Activated naive CD8-positive, alpha-beta T cell treated with anti-CD3 and anti-CD28 coated beads, Interleukin-2, amount 10 ng/mL, durations not matched to agents 7 days and 5 days (primary cell): ENCODE data around the gene PBX2. TPM values are rescaled to one million over a fixed set of nuclear protein-coding genes. Genes with fewer than 3 reads are reported as not detected.

Source experiments
- ATAC-seq: fragments of 150-1000 bp; cut with Tn5 transposase; one replicate; pipeline ENCODE4 v1.10.0; 2021; ENCODE audit warnings: low read depth, moderate library complexity
- POLR2A ChIA-PET: fragments of 350-600 bp; sonication (Branson Sonifier 250); formaldehyde crosslinking; loops from one replicate; lab custom pipeline; 2021; ENCODE audit warnings: antibody characterized with exemption; lab: Charles Lee
- DNase-seq: peaks from one replicate; pipeline ENCODE4 v3.0.0; 2021
- H3K27ac Mint-ChIP-seq: one replicate; pipeline ENCODE4 v1.8.0; 2022; ENCODE audit warnings: mild to moderate bottlenecking, mixed read lengths
- H3K27me3 Mint-ChIP-seq: one replicate; pipeline ENCODE4 v1.8.0; 2022; ENCODE audit warnings: mild to moderate bottlenecking, moderate library complexity, mixed read lengths
- H3K36me3 Mint-ChIP-seq: one replicate; pipeline ENCODE4 v1.8.0; 2021; ENCODE audit warnings: mild to moderate bottlenecking, mixed read lengths
- H3K4me1 Mint-ChIP-seq: one replicate; pipeline ENCODE4 v1.8.0; 2021; ENCODE audit warnings: mixed read lengths
- H3K4me3 Mint-ChIP-seq: one replicate; pipeline ENCODE4 v1.8.0; 2022; ENCODE audit warnings: mild to moderate bottlenecking, moderate library complexity, mixed read lengths
- H3K9me3 Mint-ChIP-seq: one replicate; pipeline ENCODE4 v1.8.0; 2021; ENCODE audit warnings: mixed read lengths
- total RNA-seq, 2 experiments: library from RNA; stranded (reverse); gene quantifications; one replicate each; pipeline ENCODE4 v1.2.3, GENCODE V29; 2021

Gene PBX2
- total RNA-seq, 2 experiments from 2014 or later, result 107 to 112 TPM

DNA sequence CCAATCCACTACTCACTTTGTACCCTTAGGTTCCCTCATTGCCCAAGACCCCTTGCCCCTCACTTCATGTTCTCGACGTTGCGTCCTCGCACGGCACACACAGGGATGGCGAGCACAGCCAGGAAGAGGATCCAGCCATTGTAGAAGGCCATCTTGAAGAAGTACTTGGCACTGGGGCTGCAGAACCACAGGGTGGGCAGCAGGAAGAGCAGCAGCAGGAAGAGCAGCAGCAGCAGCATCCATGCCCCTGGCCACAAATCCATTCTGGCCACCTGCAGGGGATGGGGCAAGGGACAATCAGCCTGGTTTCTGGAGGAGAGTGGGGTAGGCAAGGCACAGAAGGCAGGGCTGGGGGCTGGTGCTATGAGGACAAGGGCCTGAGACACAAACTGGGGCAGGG is 18.8 kb downstream of the PBX2 start:
- no peak overlapping the region for H3K4me3 Mint-ChIP-seq
- POLR2A ChIA-PET, result interaction anchor here (1.4 kb wide), 1 partner anchor 24 kb away, joined by 4 read pairs; no protein-coding TSS in a partner anchor
- H3K27ac Mint-ChIP-seq, result no peak overlapping the region
- H3K9me3 Mint-ChIP-seq, result no peaks in the 10 kb centered on the region
- ATAC-seq (no peak), DNase-seq (no peak)
- peaks cover 17% of the 10 kb centered on the region for H3K36me3 Mint-ChIP-seq
- H3K27me3 Mint-ChIP-seq, result no peaks in the 10 kb centered on the region
- peaks cover 25% of the 10 kb centered on the region for H3K4me1 Mint-ChIP-seq

DNA sequence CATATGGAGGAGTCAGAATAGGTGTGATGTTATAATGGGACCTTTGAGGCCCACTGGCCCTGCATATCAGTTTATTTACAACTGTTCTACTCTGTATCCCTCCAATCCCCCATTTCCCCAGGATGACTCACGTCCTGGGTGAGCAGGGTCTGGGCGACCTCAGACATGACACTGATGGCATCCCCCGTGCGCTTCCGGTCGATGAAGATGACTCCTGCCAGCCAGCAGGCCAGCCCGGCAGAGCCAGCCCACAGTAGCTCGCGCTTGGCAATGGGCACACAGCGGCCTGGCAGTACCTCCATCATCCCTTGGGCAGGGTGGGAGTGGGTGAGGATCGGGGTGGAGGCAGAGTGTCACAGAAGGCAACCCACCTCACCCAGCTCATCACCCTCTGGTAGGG is 19.7 kb downstream of the PBX2 start:
- ATAC-seq, result no peak
- H3K27me3 Mint-ChIP-seq, result no peaks in the 10 kb centered on the region
- peaks cover 20% of the 10 kb centered on the region for H3K36me3 Mint-ChIP-seq
- DNase-seq, result no peak
- H3K4me3 Mint-ChIP-seq, result no peak overlapping the region
- POLR2A ChIA-PET, result interaction anchor here (1.4 to 1.8 kb wide), 2 partner anchors 20 to 25 kb away, joined by 4 read pairs; partner anchors contain the start of gene PBX2
- no peak overlapping the region for H3K27ac Mint-ChIP-seq
- H3K4me1 Mint-ChIP-seq, result peaks cover 21% of the 10 kb centered on the region
- no peaks in the 10 kb centered on the region for H3K9me3 Mint-ChIP-seq

DNA sequence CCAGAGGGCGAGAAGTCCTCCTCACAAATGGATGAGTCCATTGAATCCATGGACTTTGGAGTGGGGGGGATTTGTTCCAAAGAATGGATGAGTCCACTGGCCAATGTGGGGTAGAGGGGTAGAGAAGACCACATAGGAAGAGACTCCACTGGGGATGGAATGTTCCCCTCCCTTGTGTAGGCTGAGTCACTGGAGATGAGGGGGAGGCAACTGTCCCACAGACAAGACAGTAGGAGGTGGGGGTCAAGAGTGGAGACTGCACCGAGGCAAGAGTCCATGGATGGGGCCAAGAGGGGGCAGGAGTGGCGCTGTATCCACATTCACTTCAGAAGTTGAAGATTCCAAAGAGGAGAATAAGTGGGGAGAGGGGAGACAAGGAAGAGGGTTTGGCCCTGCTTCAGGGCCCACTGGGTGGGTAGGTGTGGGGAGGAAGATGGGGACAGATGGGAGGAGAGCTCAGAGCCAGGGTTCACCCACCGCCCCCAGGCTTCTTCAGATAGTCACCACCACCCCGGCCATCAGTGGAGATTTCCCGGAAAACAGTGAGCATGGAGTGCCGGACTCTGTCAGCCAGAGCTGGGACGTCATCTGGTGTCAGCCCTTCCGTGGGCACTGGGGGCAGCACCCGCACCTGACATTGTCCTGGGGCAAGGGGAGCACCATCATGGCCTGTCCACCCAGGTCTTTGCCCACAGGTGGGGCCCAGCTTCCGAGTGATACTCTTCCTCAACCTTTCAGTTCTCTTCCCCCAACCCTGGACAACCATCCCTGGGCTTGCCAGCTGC is 21.0 kb downstream of the PBX2 start:
- ATAC-seq (no peak), DNase-seq (no peak)
- POLR2A ChIA-PET, result interaction anchor here (0.8 to 1.8 kb wide), 2 partner anchors 21 to 23 kb away, joined by 3 to 4 read pairs; partner anchors contain the start of genes GPSM3 and PBX2
- Mint-ChIP-seq H3K27ac (no peak overlapping the region), H3K4me1 (peaks cover 15% of the 10 kb centered on the region), H3K4me3 (no peak overlapping the region), H3K9me3 (no peaks in the 10 kb centered on the region), H3K36me3 (peaks cover 19% of the 10 kb centered on the region), H3K27me3 (no peaks in the 10 kb centered on the region)

DNA sequence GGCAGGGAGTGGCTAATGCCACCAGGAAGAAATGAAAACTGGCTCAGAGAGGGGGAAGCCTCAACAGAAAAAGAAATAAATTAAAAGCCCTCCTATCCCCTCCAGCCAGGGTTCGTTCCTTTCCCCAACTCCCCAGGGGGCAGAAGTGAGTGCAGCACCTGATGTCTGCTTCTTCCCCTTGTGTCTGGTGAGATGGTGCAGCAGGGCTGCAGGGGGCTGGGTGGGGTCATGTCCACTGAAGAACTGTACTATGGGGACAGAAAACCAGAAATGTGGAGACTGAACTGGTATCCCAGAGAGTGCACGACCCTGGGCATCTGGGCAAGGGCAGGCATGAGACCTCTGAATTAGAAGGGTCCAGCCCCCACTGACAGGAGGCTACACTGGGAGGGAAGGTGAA is 21.7 kb downstream of the PBX2 start:
- H3K9me3 Mint-ChIP-seq, result no peaks in the 10 kb centered on the region
- ATAC-seq (no peak), DNase-seq (no peak)
- peaks cover 19% of the 10 kb centered on the region for H3K36me3 Mint-ChIP-seq
- peaks cover 8% of the 10 kb centered on the region for H3K4me1 Mint-ChIP-seq
- H3K27me3 Mint-ChIP-seq, result no peaks in the 10 kb centered on the region
- H3K27ac Mint-ChIP-seq, result no peak overlapping the region
- H3K4me3 Mint-ChIP-seq, result no peak overlapping the region
- POLR2A ChIA-PET, result no interaction called here

DNA sequence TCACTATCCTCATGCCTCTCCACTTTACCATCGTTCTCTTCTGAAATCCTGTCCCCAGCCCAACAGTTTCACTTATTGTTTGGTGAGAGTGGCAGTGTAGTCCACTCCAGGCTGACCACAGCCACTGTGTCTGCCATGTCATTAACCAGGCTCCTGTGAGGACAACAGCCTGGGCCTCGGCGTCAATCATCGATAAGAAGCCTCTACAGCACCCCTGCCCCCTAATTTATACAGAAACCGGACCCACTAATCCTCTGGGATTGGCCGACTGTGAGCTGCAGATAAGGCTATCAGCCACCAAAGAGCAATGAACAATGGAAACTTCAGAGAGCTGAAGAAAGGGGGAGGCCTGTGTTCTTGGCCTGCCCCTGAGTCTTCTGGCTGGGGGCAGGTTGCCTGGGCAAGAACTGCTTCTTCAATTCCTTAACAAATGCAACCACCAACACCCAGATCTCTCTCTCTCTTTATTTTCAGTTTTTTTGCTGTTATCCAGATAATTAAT is 22.2 kb downstream of the PBX2 start:
- peaks cover 3% of the 10 kb centered on the region for H3K4me1 Mint-ChIP-seq
- no peak for DNase-seq
- no peaks in the 10 kb centered on the region for H3K9me3 Mint-ChIP-seq
- peaks cover 19% of the 10 kb centered on the region for H3K36me3 Mint-ChIP-seq
- H3K27ac Mint-ChIP-seq, result no peak overlapping the region
- H3K27me3 Mint-ChIP-seq, result no peaks in the 10 kb centered on the region
- POLR2A ChIA-PET, result no interaction called here
- no peak for ATAC-seq
- no peak overlapping the region for H3K4me3 Mint-ChIP-seq

DNA sequence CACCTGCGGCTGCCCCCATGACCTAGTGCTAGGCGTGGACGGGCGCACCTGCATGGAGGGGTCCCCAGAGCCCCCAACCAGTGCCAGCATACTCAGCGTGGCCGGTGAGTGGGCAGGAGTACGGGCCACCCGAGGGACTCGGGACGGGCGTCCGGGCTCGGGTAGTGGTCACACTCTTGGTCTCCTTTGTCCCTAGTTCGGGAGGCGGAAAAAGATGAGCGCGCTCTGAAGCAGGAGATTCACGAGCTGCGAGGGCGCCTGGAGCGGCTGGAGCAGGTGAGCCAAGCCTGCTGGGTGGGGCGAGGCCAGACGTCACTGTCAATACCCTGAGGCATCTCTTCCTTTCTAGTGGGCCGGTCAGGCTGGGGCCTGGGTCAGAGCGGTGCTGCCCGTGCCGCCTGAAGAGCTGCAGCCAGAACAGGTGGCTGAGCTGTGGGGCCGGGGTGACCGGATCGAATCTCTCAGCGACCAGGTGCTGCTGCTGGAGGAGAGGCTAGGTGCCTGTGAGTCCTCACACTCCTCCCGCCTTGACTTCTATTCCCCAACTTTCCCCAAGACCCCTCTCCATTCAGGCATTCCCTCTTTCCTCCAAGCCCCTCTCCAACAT is 22.7 kb downstream of the PBX2 start:
- H3K4me1 Mint-ChIP-seq, result no peaks in the 10 kb centered on the region
- H3K36me3 Mint-ChIP-seq, result peaks cover 21% of the 10 kb centered on the region
- no peaks in the 10 kb centered on the region for H3K9me3 Mint-ChIP-seq
- no peak for ATAC-seq
- no peaks in the 10 kb centered on the region for H3K27me3 Mint-ChIP-seq
- H3K4me3 Mint-ChIP-seq, result no peak overlapping the region
- no peak overlapping the region for H3K27ac Mint-ChIP-seq
- POLR2A ChIA-PET, result no interaction called here
- no peak for DNase-seq

DNA sequence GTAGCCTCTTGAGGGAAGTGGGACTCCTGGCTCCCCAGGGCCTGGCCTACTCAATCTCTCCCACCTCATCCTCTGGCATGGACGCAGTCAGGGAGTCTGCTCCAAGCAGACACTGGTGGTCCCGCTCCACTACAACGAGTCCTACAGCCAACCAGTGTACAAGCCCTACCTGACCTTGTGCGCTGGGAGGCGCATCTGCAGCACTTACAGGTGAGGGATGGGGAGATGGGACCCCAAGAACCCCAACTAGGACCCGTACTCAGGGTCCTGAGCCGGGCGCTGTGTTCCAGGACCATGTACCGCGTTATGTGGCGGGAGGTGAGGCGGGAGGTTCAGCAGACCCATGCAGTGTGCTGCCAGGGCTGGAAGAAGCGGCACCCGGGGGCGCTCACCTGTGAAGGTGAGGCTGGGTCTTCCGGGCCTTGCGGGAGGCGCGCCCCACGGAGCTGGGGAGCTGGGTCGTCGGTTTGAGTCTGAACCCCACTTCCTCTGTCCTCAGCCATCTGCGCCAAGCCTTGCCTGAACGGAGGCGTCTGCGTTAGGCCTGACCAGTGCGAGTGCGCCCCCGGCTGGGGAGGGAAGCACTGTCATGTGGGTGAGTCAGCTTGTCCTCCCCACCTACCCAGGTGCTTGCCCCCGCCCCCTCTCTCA is 23.5 kb downstream of the PBX2 start:
- Mint-ChIP-seq H3K27ac (peak overlapping the region; percentile 16), H3K4me3 (no peak overlapping the region), H3K27me3 (no peaks in the 10 kb centered on the region), H3K36me3 (peaks cover 24% of the 10 kb centered on the region), H3K4me1 (no peaks in the 10 kb centered on the region), H3K9me3 (no peaks in the 10 kb centered on the region)
- DNase-seq, result no peak
- POLR2A ChIA-PET, result no interaction called here
- peak; percentile 11 for ATAC-seq

DNA sequence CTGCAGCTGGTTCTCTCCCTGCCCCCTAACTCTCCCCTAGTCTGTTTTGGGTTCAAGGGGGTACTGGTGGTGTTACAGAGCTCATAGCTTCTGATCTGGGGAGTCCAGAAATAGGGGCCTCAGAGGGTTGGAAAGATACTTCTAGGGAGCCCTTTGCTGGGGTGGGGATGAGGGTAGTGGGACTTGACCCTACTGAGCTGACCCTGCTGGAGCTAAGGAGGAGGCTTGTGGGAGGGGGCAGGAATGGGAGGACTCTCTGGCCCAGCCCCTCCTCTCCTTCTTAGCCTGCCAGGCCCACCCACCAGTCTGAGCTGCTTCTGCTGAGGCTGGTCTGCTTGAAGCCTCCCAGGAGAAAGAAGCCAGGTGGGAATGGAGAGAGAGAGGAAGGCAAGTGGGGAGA is 25.7 kb downstream of the PBX2 start, which contains the start of gene EGFL8:
Gene EGFL8, plus strand, starts transcription at position 301 of the 400 bp plus-strand sequence. CDS start 1,571 bp downstream, outside the sequence.
- peaks cover 17% of the 10 kb centered on the region for H3K36me3 Mint-ChIP-seq
- no peaks in the 10 kb centered on the region for H3K27me3 Mint-ChIP-seq
- H3K9me3 Mint-ChIP-seq, result no peaks in the 10 kb centered on the region
- DNase-seq (no peak), ATAC-seq (no peak)
- no peak within 1 kb of the TSS for H3K4me3 Mint-ChIP-seq
- no peaks in the 10 kb centered on the region for H3K4me1 Mint-ChIP-seq
- peak within 1 kb of the TSS; percentile 49 for H3K27ac Mint-ChIP-seq
- POLR2A ChIA-PET, result no interaction called here

DNA sequence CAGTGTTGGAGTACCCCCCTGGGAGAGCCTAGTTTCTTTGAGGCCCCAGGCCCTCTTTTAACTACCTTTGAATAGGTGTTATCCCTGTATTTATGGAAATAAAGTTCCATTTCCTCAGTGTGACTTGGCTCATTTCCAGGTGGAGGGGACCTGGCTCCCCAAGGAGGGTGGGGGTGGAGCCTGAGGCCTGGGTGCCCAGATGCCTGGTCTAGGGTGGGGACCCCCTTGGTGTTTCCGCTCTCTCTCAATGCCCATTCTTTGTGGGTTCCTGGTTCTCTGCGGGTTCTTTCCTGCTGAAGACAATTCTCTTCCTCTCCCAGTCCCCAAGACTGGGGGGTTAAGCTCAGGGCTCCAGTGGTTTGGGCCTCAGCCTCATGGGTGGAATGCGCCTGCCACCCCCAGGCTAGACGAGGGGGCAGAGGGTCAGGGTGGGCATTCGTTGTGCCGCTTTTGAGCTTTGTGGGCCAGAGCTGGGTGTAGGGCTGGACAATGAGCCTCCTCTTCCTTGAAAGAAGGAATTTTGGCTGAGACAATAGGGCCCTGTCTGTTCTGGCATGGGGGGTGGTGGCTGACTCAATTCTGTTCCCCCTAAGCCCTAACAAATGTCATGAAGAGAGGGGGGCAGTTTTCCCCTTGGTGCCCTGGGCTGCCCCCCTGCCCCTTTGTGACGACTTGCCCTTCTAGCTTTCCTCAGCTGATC is 26.3 kb downstream of the PBX2 start:
- Mint-ChIP-seq H3K9me3 (no peaks in the 10 kb centered on the region), H3K27me3 (no peaks in the 10 kb centered on the region), H3K36me3 (peaks cover 14% of the 10 kb centered on the region), H3K27ac (no peak overlapping the region), H3K4me1 (no peaks in the 10 kb centered on the region), H3K4me3 (no peak overlapping the region)
- POLR2A ChIA-PET, result interaction anchor here (0.6 kb wide), 1 partner anchor 40 kb away, joined by 3 read pairs; no protein-coding TSS in a partner anchor
- no peak for ATAC-seq
- DNase-seq, result no peak

DNA sequence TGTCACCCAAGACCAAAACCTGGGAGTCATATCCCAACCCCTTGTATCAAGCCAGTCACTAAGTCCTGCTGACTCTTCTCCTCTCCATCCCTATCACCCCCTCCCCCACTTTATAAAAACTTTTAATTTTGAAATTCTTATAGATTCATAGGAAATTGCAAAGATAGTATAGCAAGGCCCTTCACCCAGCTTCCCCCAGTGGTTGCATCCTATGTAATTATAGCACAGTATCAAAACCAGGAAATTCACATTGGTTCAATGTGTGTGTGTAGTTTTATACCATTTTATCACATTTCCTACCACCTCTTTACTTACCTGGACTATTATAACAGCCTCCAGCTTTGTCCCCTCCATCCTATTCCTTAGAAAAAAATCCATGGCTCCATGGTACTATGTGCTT is 31.9 kb downstream of the PBX2 start:
- no peaks in the 10 kb centered on the region for H3K9me3 Mint-ChIP-seq
- peaks cover 20% of the 10 kb centered on the region for H3K36me3 Mint-ChIP-seq
- H3K4me3 Mint-ChIP-seq, result no peak overlapping the region
- peaks cover 13% of the 10 kb centered on the region for H3K4me1 Mint-ChIP-seq
- no peak for DNase-seq
- no peak overlapping the region for H3K27ac Mint-ChIP-seq
- ATAC-seq, result no peak
- POLR2A ChIA-PET, result no interaction called here
- H3K27me3 Mint-ChIP-seq, result no peaks in the 10 kb centered on the region

DNA sequence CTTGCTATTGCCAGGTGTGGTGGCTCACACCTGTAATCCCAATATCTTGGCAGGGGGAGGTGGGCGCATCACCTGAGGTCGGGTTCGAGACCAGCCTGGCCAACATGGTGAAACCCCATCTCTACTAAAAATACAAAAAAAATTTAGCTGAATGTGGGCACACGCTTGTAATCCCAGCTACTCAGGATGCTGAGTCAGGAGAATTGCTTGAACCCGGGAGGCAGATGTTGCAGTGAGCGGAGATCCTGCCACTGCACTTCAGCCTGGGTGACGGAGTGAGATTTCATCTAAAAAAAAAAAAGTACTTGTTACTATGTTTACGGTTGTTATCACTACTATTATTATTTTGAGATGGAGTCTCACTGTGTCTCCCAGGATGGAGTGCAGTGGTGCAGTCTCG is 33.1 kb downstream of the PBX2 start:
- Mint-ChIP-seq H3K27ac (no peak overlapping the region), H3K4me1 (peaks cover 20% of the 10 kb centered on the region), H3K27me3 (no peaks in the 10 kb centered on the region), H3K4me3 (no peak overlapping the region), H3K9me3 (no peaks in the 10 kb centered on the region), H3K36me3 (peaks cover 15% of the 10 kb centered on the region)
- ATAC-seq (no peak), DNase-seq (no peak)
- POLR2A ChIA-PET, result no interaction called here

DNA sequence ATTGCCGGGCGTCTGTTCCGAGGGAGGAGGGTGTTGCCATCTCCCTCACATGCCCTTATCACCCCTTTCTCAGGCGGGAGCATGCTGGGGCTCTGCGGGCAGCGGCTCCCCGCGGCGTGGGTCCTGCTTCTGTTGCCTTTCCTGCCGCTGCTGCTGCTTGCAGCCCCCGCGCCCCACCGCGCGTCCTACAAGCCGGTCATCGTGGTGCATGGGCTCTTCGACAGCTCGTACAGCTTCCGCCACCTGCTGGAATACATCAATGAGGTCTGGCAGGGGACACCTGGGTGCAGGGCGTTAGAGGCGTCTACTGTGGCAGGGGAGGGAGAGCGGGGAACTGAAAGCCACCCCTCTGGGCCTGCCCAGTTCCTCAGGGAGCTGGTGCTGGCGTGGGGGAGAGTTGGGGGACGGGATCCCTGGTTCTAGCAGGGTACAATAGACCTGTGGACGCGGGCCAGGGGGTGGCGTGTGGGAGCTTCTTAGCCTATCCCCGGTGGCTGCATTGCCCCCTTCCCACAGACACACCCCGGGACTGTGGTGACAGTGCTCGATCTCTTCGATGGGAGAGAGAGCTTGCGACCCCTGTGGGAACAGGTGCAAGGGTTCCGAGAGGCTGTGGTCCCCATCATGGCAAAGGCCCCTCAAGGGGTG is 35.4 kb downstream of the PBX2 start:
- Mint-ChIP-seq H3K27me3 (peaks cover 11% of the 10 kb centered on the region), H3K9me3 (no peaks in the 10 kb centered on the region), H3K4me1 (peaks cover 31% of the 10 kb centered on the region), H3K36me3 (peaks cover 15% of the 10 kb centered on the region), H3K4me3 (peak overlapping the region; percentile 98), H3K27ac (peak overlapping the region; percentile 94)
- POLR2A ChIA-PET, result interaction anchor here (0.9 to 1.3 kb wide), 7 partner anchors 23 to 67 kb away, joined by 3 to 9 read pairs (median 4); partner anchors contain the start of genes FKBPL, GPSM3, PBX2 and RNF5
- ATAC-seq (peak; percentile 80), DNase-seq (peak; percentile 75)
